Activated T-cell treated with anti-CD3 and anti-CD28 coated beads, Interleukin-2, amount 50 U/mL, for 4 hours (primary cell): ENCODE data around the gene DHPS. TPM values are rescaled to one million over a fixed set of nuclear protein-coding genes. Genes with fewer than 3 reads are reported as not detected.

ENCODE experiments used
- ATAC-seq, 2 donors: fragments of 200-7000 bp; cut with Tn5 transposase; one replicate each; pipeline ENCODE4 v1.10.0; 2021
- DNase-seq: peaks from one replicate; pipeline ENCODE4 v3.0.0-alpha.2; 2020
- H3K27me3 Mint-ChIP-seq: one replicate; pipeline ENCODE4 v1.8.0; 2021; ENCODE audit warnings: low read depth, mixed read lengths
- H3K36me3 Mint-ChIP-seq: one replicate; pipeline ENCODE4 v1.8.0; 2022; ENCODE audit warnings: mixed read lengths; ENCODE audit not compliant: insufficient read depth
- H3K4me1 Mint-ChIP-seq: one replicate; pipeline ENCODE4 v1.8.0; 2021; ENCODE audit warnings: low read depth, mixed read lengths
- H3K4me3 Mint-ChIP-seq: one replicate; pipeline ENCODE4 v1.8.0; 2021; ENCODE audit warnings: mild to moderate bottlenecking, moderate library complexity, mixed read lengths
- H3K9me3 Mint-ChIP-seq: one replicate; pipeline ENCODE4 v1.8.0; 2021; ENCODE audit warnings: mixed read lengths
- total RNA-seq, 3 donors: library from RNA; stranded (reverse); gene quantifications; one replicate each; pipeline ENCODE4 v1.2.1, GENCODE V29; 2021

The DHPS gene
- total RNA-seq, 3 donors from 2014 or later: 129 to 137 (median 132) TPM

DNA sequence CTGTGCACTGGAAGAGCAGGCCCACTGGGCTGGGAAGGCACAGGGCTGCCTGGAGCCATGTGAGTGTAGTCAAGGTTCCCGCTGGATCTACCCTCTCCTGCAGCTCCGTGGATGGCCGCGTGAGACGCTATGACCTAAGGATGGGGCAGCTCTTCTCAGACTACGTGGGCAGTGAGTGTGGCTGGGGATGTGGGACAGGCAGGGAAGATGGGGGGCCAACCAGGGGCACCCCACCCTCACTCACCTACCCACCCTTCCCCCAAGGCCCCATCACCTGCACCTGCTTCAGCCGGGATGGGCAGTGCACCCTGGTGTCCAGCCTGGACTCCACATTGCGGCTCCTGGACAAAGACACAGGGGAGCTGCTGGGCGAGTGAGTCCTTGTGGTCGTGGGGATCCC is 8.9 kb downstream of the DHPS start:
- Mint-ChIP-seq H3K36me3 (peaks cover 32% of the 10 kb centered on the region), H3K27me3 (no peaks in the 10 kb centered on the region), H3K4me1 (peaks cover 30% of the 10 kb centered on the region), H3K4me3 (no peak overlapping the region), H3K9me3 (no peaks in the 10 kb centered on the region)
- DNase-seq: no peak
- ATAC-seq: no peak

DNA sequence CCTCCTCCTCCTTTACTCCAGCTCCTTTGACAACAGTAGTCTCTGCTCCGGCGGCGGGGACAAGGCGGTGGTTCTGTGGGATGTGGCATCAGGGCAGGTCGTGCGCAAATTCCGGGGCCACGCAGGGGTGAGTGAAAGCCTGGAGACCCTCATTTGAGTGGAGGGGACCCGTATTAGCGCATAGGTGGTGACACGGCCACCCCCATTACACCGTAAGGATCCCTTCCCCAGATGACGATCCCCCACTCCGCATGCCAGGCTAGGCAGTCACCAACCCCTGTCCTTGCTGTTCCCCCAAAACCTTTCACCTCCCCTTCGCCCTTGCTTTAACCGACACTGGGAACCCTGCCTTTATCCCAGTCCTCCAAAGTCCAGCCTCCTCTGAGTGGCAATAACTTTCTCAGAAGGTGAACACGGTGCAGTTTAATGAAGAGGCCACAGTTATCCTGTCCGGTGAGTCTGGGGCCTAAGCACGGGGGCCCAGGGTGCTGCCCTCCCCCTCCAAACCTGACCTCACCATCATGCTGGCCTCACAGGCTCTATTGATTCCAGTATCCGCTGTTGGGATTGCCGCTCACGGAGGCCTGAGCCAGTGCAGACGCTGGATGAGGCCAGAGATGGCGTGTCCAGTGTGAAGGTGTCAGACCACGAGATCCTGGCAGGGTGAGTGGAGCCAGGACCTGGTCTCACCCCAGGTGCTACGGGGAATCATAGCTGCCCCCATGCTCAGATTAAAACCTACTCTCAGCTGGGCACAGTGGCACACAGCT is 11.3 kb downstream of the DHPS start:
- no peak for ATAC-seq
- DNase-seq: no peak
- Mint-ChIP-seq H3K36me3 (peaks cover 16% of the 10 kb centered on the region), H3K4me3 (peak overlapping the region; percentile 94), H3K27me3 (no peaks in the 10 kb centered on the region), H3K9me3 (no peaks in the 10 kb centered on the region), H3K4me1 (peaks cover 38% of the 10 kb centered on the region)

DNA sequence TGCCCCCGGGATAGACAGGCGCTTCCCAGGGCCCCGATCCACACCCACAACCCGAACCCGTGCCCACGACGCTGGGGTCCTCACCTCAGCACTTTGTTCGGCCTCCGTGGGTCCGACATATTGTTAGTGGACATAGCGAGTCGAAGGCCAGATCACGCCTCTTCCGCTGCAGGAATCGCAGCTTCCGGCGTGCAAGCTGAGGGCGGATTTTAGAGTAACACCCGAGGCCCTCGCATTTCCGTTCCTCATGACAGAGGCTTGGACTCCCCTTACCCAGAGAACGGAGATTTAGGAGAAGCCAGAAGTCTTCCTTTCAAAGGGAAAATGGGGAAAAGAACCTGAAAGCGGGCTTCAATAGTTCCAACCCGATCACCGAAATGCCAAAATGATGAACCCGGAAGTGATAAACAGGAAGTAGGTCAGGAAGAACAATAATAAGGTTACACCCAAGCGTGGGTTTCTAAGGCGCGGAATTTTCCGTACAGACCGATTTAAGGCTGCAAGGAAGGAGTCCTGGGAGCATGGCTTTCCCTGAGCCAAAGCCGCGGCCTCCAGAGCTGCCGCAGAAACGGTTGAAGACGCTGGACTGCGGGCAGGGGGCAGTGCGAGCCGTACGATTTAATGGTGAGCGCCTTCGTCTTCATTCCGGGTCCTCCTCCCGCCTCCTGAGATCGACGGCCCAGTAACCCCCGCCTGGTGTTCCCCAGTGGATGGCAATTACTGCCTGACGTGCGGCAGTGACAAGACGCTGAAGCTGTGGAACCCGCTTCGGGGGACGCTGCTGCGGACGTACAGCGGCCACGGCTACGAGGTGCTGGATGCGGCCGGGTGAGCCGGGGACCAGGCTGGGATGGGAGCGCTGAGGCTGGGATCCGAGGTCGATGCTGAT is 12.2 kb downstream of the DHPS start:
- no peaks in the 10 kb centered on the region for H3K27me3 Mint-ChIP-seq

DNA sequence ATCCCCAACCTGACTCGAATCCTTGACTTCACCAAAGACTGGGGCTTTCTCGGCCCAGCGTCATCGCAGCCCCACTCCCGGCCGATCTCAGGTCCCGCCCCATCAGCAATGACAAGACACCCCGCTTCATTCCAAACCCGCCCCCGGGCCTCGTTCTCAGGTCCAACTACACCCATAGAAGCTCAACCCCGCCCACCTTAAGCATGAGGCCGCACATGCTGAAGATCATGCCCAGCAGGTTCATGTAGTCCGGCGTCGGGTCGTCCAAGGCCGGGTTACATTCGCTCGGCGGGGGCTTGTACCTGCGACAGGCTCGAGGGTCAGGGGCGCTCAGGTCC is 12.8 kb downstream of the DHPS start:
- H3K4me3 Mint-ChIP-seq: peak overlapping the region; percentile 94
- no peaks in the 10 kb centered on the region for H3K9me3 Mint-ChIP-seq
- H3K27me3 Mint-ChIP-seq: no peaks in the 10 kb centered on the region
- H3K36me3 Mint-ChIP-seq: peaks cover 16% of the 10 kb centered on the region
- peak; percentile 18 to 24 for ATAC-seq
- peak; percentile 65 for DNase-seq
- peaks cover 50% of the 10 kb centered on the region for H3K4me1 Mint-ChIP-seq

More for the DNA sequence above, 12.2 kb downstream of the DHPS start:
- Mint-ChIP-seq H3K4me3 (peak overlapping the region; percentile 94), H3K9me3 (no peaks in the 10 kb centered on the region), H3K36me3 (peaks cover 16% of the 10 kb centered on the region), H3K4me1 (peaks cover 46% of the 10 kb centered on the region)
- DNase-seq (peak; percentile 68), ATAC-seq (peak; percentile 26 to 32)

DNA sequence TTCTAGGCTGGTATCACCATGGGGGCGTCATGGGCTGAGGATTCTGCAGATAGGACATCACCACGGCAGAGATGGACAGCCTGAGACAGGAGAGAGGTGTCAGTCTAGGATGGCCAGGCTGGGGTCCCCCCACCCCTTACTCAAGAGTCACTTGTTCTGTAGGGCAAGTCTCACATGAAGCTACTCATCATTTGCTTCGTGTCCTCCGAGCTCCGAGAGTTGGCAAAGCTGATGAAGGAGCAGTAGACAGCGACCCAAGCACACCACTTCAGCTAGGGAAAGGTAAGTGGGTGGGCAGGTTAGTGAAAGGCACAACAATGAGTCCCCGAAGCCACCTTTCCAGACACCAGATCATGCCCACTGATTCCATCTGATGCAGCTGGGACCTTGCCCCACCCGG is 13.3 kb downstream of the DHPS start:
- no peak for ATAC-seq
- Mint-ChIP-seq H3K27me3 (no peaks in the 10 kb centered on the region), H3K4me3 (peak overlapping the region; percentile 94), H3K9me3 (no peaks in the 10 kb centered on the region), H3K4me1 (peaks cover 50% of the 10 kb centered on the region), H3K36me3 (peaks cover 20% of the 10 kb centered on the region)
- DNase-seq: no peak

DNA sequence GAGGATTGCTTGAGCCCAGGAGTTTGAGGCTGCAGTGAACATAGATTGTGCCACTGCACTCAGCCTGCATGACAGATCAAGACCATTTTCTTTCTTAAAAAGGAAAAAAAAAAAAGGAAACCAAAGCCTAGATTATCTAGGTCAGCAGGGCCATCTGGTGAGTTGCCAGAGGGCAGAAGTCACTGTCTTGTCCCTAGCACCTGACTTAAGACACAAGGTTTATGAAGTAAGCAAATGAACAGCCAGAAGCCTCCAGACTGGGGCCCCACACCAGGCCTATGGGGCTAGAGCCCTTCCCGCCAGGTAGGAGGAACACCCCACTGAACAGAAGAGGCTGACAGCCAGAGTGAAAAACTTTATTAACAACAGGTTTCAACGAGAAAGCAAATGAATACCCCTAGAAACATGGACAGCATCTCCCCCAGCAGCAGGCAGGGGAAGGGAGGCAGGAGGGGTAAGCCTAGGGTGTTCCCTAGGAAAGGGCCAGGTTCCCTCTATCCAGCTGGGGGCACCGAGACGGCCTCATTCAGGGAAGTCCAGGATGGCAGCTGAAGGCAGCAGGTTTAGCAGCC is 13.9 kb downstream of the DHPS start:
- Mint-ChIP-seq H3K4me1 (peaks cover 50% of the 10 kb centered on the region), H3K4me3 (peak overlapping the region; percentile 94), H3K9me3 (no peaks in the 10 kb centered on the region), H3K27me3 (no peaks in the 10 kb centered on the region), H3K36me3 (peaks cover 20% of the 10 kb centered on the region)
- no peak for ATAC-seq
- DNase-seq: no peak

DNA sequence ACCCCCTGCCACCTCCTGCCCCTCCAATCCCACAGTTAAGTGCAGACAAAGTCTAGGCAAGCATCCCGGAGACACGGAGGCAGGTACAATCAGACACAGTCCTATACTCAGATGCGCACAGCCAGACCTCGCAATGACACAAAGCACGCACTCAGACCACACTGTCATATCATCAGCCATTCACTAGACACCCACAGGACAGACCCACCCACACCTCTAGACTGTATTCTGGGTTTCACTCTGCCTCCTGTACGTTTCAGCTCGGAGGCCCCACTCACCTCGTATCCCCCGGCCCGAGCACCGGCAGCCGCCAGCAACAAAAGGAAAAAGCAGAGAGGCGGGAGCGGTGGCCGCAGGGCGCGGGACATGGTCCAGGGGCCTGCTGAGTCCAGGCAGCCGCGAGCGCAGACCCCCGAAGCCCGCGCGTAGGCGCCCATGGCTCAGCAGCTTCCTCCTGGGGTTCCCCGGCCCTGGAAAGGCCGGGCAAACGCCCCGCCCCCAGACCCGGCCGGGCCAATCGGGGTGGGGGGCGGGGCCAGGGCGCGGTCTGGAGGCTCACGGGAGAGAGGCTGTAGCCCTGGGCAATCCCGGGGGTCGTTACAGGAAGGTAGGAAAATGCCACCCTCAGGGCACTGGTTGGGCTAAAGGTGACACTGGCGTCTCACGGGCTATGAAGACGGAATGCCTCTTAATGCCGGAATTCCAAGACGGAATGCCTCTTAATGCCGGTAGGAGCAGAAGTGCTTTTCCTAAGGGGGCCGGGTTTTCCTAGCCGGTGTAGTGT is 15.2 kb downstream of the DHPS start, which contains the start of the genes MAN2B1 and WDR83:
Gene MAN2B1, minus strand, starts transcription at position 478 of the 784 bp plus-strand sequence. Its CDS starts 41 bp downstream, at position 437.
Gene WDR83, plus strand, starts transcription at position 543 of the 784 bp plus-strand sequence. CDS start 2,984 bp downstream, outside the sequence.
- no peaks in the 10 kb centered on the region for H3K27me3 Mint-ChIP-seq
- peaks cover 46% of the 10 kb centered on the region for H3K4me1 Mint-ChIP-seq
- ATAC-seq (peak; percentile 81 to 82), DNase-seq (peak; percentile 78)
- peaks cover 13% of the 10 kb centered on the region for H3K36me3 Mint-ChIP-seq
- peak within 1 kb of the TSS; percentile 94 for H3K4me3 Mint-ChIP-seq
- no peaks in the 10 kb centered on the region for H3K9me3 Mint-ChIP-seq

DNA sequence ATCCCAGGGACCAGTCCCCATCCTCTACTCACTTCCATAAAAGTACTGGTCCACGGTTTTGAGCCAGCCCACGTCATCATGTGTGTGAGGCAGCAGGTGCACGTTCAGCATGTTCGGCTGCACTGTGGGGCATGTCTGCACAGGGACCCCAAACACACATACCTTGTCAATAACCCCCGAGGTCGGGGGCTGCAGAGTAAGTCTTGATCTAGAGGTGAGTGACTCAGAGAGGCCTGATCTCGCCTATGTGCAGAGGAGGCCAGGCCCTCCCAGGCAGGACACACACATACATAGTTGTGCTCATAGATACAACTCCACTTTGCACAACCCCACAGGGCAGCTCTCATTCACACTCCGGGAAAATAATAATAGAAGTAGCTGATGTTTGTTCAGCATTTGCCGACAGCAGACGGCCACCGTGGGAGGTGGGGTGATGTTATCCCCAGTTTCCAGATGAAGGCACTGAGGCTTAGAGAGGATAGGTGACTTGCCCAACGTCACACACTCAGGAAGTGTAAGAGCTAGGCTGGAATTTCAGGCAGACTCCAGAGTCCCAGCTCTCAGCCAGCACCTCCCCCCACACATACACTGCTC is 15.9 kb downstream of the DHPS start:
- ATAC-seq: peak; percentile 5
- peaks cover 46% of the 10 kb centered on the region for H3K4me1 Mint-ChIP-seq

DNA sequence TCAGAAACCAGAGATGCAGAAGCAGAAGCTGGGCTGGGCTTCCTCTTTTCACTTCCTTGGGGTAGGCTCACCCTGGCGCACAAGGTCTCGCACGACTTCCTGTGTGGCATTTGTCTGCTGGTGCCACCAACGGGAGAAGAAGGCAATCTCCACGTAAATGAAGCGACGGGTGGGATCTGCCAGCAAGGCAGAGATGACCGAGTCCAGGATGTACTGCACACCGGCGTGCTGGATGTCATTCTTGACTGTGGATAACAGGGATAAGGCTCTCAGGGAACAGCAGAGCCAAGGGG is 16.5 kb downstream of the DHPS start:
- Mint-ChIP-seq H3K36me3 (peaks cover 16% of the 10 kb centered on the region), H3K4me3 (peak overlapping the region; percentile 94), H3K9me3 (no peaks in the 10 kb centered on the region), H3K4me1 (peaks cover 46% of the 10 kb centered on the region), H3K27me3 (no peaks in the 10 kb centered on the region)
- ATAC-seq (peak in 1 of 2 donors; percentile 9), DNase-seq (peak; percentile 35)

More for the DNA sequence above, 15.9 kb downstream of the DHPS start:
- H3K27me3 Mint-ChIP-seq: no peaks in the 10 kb centered on the region
- H3K9me3 Mint-ChIP-seq: no peaks in the 10 kb centered on the region
- peak overlapping the region; percentile 94 for H3K4me3 Mint-ChIP-seq
- DNase-seq: no peak
- peaks cover 13% of the 10 kb centered on the region for H3K36me3 Mint-ChIP-seq

DNA sequence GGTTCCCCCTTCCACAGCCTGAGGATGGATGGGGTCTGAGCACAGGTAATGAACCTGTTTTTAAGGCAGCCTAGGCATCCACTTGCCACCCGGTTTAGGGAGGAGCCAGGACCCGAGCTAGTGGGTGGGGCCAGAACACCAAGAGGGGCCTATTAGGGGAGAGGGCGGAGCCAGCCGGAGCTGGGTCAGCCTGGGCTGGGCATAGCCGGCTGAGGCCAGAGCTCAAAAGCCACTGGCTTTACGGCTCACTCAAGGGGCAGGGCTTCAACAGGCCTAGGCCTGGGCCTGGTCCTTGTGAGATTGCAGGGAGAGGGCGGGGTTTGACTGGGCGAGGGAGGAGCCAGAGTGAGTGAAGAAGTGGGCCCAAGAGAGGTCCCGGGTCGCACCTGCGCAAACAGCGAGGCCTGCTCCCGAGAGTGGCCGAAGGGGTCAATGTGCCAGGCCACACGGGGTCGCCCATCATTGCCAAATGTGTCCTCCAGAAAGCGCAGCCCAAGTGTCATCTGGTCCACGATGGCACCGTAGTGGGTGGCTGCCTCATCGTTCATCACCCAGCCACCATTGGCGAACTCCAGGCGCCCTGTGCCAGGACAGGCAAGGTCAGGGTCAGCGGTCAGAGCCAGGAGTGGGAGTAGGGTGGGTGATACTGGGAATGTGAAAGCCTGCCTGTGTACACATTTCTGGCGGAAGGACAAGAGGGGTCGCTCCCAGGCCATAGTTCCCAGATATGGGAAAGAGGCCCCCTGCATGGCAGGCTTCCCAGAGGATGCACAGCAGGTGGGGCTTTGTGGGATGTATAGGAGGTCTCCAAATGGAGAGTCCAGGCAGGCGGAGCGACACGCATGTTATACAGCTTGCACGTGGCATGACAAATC is 17.0 kb downstream of the DHPS start:
- ATAC-seq (no peak), DNase-seq (no peak)
- H3K27me3 Mint-ChIP-seq: no peaks in the 10 kb centered on the region
- peaks cover 46% of the 10 kb centered on the region for H3K4me1 Mint-ChIP-seq
- H3K36me3 Mint-ChIP-seq: peaks cover 19% of the 10 kb centered on the region
- H3K4me3 Mint-ChIP-seq: peak overlapping the region; percentile 94
- no peaks in the 10 kb centered on the region for H3K9me3 Mint-ChIP-seq

DNA sequence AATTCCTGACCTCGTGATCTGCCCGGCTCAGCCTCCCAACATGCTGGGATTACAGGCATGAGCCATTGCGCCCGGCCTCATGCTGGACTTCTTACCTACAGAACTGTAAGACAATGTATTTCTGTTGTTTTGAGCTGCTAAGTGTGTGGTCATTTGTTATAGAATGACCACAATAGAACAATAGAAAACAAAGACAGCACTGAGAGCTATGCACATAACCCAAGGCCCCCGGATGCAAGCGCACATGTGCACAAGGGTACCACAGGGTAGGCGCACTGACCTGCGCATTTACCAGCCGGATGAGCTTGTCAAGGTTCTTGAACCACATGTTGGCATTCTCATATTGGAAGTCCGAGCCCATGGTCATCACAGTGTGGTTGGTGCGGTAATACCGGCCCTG is 20.7 kb downstream of the DHPS start:
- no peak overlapping the region for H3K4me3 Mint-ChIP-seq
- H3K4me1 Mint-ChIP-seq: peaks cover 19% of the 10 kb centered on the region
- no peaks in the 10 kb centered on the region for H3K9me3 Mint-ChIP-seq
- H3K27me3 Mint-ChIP-seq: no peaks in the 10 kb centered on the region
- peaks cover 24% of the 10 kb centered on the region for H3K36me3 Mint-ChIP-seq
- ATAC-seq (no peak), DNase-seq (no peak)

DNA sequence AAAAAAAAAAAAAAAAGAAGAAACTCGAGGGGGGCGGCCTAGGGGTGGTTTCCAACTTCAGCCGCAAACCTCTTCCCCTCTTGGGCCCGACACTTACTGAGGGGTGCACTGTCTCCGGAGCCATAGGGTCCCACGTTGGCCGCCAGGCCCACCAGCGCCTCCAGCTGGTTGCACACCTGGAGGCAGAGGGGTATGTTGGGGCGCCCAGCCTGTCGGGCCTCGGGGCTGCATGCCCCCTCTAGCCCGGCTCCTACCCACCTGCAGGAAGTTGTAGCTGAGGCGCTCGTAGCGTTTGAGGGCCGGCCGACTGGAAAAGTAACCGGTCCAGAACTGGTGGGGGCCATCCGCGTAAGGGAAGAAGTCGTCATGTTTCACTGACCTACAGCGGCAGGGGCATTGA is 23.7 kb downstream of the DHPS start:
- no peak for DNase-seq
- H3K4me1 Mint-ChIP-seq: no peaks in the 10 kb centered on the region
- no peaks in the 10 kb centered on the region for H3K9me3 Mint-ChIP-seq
- H3K27me3 Mint-ChIP-seq: no peaks in the 10 kb centered on the region
- H3K4me3 Mint-ChIP-seq: no peak overlapping the region
- ATAC-seq: no peak
- peaks cover 28% of the 10 kb centered on the region for H3K36me3 Mint-ChIP-seq
